Lung (tissue), 12 donors: ENCODE results near the gene CALD1. TPM values are rescaled to one million over a fixed set of nuclear protein-coding genes. Genes with fewer than 3 reads are reported as not detected.

Experiments
- ATAC-seq: fragments of 200-7000 bp; cut with Tn5 transposase; one replicate; pipeline ENCODE4 v1.9.1; 2020; ENCODE audit warnings: moderate number of reproducible peaks; ENCODE audit not compliant: insufficient read depth, low FRiP score
- DNase-seq, 3 donors: peaks; one replicate each; pipeline ENCODE4 v3.0.0-alpha.2; 2013 to 2017
- H3K27ac ChIP-seq, 2 donors: one replicate each; pipeline ENCODE4 v1.5.1; 2013; ENCODE audit warnings: mild to moderate bottlenecking in 2 of 2, moderate library complexity in 2 of 2, control low read depth in 1 of 2, inconsistent platforms in 1 of 2, low read depth in 1 of 2, low read length in 1 of 2
- H3K27me3 ChIP-seq, 3 donors: one replicate each; pipeline ENCODE4 v1.5.1; 2013; ENCODE audit warnings: low read length in 2 of 3; ENCODE audit not compliant: control insufficient read depth in 3 of 3, insufficient read depth in 3 of 3
- H3K36me3 ChIP-seq, 4 donors: one replicate each; pipeline ENCODE4 v1.5.1; 2013; ENCODE audit warnings: low read length in 4 of 4, mild to moderate bottlenecking in 1 of 4, moderate library complexity in 1 of 4; ENCODE audit not compliant: control insufficient read depth in 4 of 4, insufficient read depth in 4 of 4
- H3K4me1 ChIP-seq, 5 donors: one replicate each; pipeline ENCODE4 v1.5.1; 2013; ENCODE audit warnings: low read length in 5 of 5, mild to moderate bottlenecking in 2 of 5, moderate library complexity in 1 of 5; ENCODE audit not compliant: control insufficient read depth in 5 of 5, insufficient read depth in 5 of 5
- H3K4me3 ChIP-seq: one replicate; pipeline ENCODE4 v1.5.1; 2013; ENCODE audit warnings: mild to moderate bottlenecking, control low read depth, moderate library complexity
- H3K9ac ChIP-seq, 2 donors: one replicate each; pipeline ENCODE4 v1.5.1; 2013; ENCODE audit warnings: low read length in 2 of 2, control low read depth in 1 of 2; ENCODE audit not compliant: insufficient read depth in 1 of 2
- H3K9me3 ChIP-seq, 4 donors: one replicate each; pipeline ENCODE4 v1.5.1; 2013; ENCODE audit warnings: low read length in 3 of 4, mild to moderate bottlenecking in 1 of 4, moderate library complexity in 1 of 4; ENCODE audit not compliant: control insufficient read depth in 4 of 4, insufficient read depth in 3 of 4
- WGBS, 2 donors: extraction: QIAGEN DNeasy Blood & Tissue Kit; methylation state at CpG; one replicate each; pipeline ENCODE4 v1.1.7; 2013; 5-methylcytosine and 5-hydroxymethylcytosine counted together
- polyA plus RNA-seq, 2 donors: library from polyadenylated mRNA; stranded (reverse); fragments of 200-250 nt; gene quantifications; one replicate each; pipeline ENCODE4 v1.2.1, GENCODE V29; 2013
- total RNA-seq, 2 donors: library from RNA; depleted of rRNA in 1 of 2; stranded (reverse); fragments of >200 nt in 1 of 2; gene quantifications; one replicate each; pipeline ENCODE4 v1.2.1, GENCODE V29; 2014 to 2021
- TF ChIP-seq, protein P1 (sequence below): IDR thresholded peaks from 2 replicates; pipeline ENCODE4 v1.5.1; 2012; ENCODE audit warnings: mild to moderate bottlenecking; ENCODE audit errors: control extremely low read depth, extremely low read depth
- donor health status: control.
- donor health status: control.
- donor health status: Bipolar disorder and iron deficiency.
- donor health status: healthy.
- donor health status: DM: yes; HTN: yes; CAD: no.

The CALD1 gene
- total and polyA plus RNA-seq, 4 donors, result 56.4 to 173 (median 92.0) TPM

DNA sequence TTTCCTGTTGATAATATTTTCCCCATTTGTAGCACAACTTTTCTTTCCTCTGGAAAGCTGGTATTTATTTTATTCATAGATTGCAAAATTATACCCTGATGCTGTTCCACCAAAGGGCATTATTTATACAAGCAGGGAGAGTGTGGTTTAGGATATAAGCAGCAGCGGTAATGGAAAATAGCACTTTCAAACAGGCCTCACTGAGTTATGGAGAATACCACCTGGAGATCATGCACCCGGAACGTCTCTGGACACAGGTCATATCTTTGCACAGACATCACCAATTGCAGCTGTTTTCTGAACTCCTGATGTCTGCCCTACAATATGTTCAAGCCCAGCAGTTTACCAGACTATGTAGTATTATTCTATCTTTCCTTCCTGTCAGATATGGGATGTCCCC is 2.0 kb upstream of the CALD1 start:
- no peak overlapping the region for H3K27ac ChIP-seq
- no peak overlapping the region for H3K4me3 ChIP-seq
- peaks cover 0 to 60% (median 0%) of the 10 kb centered on the region in 3 donors for H3K27me3 ChIP-seq
- 68 to 77% methylated on average over 3 of the region's 3 CpGs for WGBS, 2 donors
- no peaks in the 10 kb centered on the region for H3K9me3 ChIP-seq
- no peaks in the 10 kb centered on the region for H3K36me3 ChIP-seq
- TF ChIP-seq, protein P1, sequence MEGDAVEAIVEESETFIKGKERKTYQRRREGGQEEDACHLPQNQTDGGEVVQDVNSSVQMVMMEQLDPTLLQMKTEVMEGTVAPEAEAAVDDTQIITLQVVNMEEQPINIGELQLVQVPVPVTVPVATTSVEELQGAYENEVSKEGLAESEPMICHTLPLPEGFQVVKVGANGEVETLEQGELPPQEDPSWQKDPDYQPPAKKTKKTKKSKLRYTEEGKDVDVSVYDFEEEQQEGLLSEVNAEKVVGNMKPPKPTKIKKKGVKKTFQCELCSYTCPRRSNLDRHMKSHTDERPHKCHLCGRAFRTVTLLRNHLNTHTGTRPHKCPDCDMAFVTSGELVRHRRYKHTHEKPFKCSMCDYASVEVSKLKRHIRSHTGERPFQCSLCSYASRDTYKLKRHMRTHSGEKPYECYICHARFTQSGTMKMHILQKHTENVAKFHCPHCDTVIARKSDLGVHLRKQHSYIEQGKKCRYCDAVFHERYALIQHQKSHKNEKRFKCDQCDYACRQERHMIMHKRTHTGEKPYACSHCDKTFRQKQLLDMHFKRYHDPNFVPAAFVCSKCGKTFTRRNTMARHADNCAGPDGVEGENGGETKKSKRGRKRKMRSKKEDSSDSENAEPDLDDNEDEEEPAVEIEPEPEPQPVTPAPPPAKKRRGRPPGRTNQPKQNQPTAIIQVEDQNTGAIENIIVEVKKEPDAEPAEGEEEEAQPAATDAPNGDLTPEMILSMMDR, result no peak
- no peak overlapping the region for H3K9ac ChIP-seq
- ATAC-seq, result no peak
- peaks cover 0 to 34% (median 14%) of the 10 kb centered on the region in 5 donors for H3K4me1 ChIP-seq
- DNase-seq, result peak in 1 of 3 donors; percentile 18

DNA sequence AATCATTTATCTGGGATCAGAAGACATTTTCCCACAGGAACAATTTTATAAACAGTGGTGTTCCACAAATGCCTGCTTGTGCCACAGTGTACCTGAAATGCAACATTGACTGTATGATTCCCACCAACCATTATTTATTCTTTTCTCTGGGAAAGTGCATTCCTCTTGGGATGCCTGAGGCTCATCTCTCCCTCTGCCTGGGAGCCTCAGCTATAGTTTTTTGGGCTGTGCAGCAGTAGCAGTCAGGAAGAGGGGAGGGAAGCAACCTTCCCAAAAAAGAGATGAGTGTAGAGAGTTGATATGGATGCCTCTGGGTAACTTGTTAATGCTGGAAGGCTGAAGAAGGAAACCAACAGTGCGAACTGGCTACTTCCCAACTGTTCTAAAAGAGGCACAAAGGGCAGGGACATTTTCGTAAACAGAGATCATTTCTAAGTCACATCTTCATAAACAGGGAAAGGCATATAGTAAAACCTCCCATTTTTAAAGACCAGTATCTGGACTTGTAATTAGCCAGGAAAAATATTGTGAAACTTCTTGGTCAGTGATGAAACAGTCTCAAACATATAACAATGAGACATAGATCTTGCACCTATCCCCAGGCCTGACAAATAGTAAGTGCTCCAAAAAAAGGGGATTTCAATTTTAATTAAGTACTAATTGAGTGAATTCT is 1.4 kb upstream of the CALD1 start:
- 57 to 79% methylated on average over 2 of the region's 2 CpGs for WGBS, 2 donors
- no peak for ATAC-seq
- Histone ChIP-seq H3K36me3 (no peaks in the 10 kb centered on the region), H3K4me1 (peaks cover 2 to 34% (median 14%) of the 10 kb centered on the region in 5 donors), H3K27ac (peak overlapping the region; percentile 49 to 90), H3K4me3 (no peak overlapping the region), H3K9ac (no peak overlapping the region), H3K9me3 (no peaks in the 10 kb centered on the region), H3K27me3 (peaks cover 0 to 60% (median 0%) of the 10 kb centered on the region in 3 donors)
- DNase-seq, result peak in 2 of 3 donors; percentile 33 to 60
- TF ChIP-seq, protein P1, result no peak

DNA sequence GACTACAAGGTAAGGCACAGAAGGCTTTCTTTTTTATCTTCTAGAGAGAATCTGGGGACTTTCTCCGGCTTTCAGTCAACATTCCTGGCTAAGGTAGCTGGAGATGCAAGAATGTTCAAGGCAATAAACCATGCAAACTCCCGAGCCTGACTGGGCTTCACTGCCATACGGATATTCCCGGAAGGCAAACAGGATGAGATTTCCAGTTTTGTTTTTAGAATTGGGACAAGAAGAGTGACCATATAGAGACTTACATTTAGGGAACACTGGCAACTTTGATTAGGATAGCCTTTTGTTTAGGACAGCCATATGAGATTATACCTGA is 269 bp downstream of the CALD1 start:
- 31 to 45% methylated on average over 4 of the region's 4 CpGs for WGBS, 2 donors
- H3K9me3 ChIP-seq, result no peaks in the 10 kb centered on the region
- H3K4me1 ChIP-seq, result peaks cover 2 to 36% (median 14%) of the 10 kb centered on the region in 5 donors
- TF ChIP-seq, protein P1, result no peak
- ATAC-seq (no peak), DNase-seq (no peak)
- peaks cover 0 to 2% (median 0%) of the 10 kb centered on the region in 4 donors for H3K36me3 ChIP-seq
- peak overlapping the region; percentile 49 to 85 for H3K9ac ChIP-seq
- peak overlapping the region; percentile 59 for H3K4me3 ChIP-seq
- peaks cover 0 to 53% (median 0%) of the 10 kb centered on the region in 3 donors for H3K27me3 ChIP-seq
- H3K27ac ChIP-seq, result peak overlapping the region; percentile 76 to 90
